ENCODE data around the gene MEI1.
"Not testable (repeated sequence)": the region's sequence is repeated elsewhere in the genome, so short reads cannot be mapped to it uniquely, and the experiment has no call there.

MEI1 gene

GRCh38 chr22:41834005-41834944 is 135.0 kb downstream of the MEI1 start:
- H3K4me3 ChIP-seq (ENCODE audit: low read length) = peak overlapping the region; percentile 88
- peaks cover 10% of the 10 kb centered on the region for H3K4me1 ChIP-seq (ENCODE audit: insufficient read depth, low read length)
- H3K36me3 ChIP-seq (ENCODE audit: insufficient read depth, low read length) = peaks cover 36% of the 10 kb centered on the region
- 10% methylated on average over 12 of the region's 14 CpGs for WGBS
- H3K9me3 ChIP-seq (ENCODE audit: insufficient read depth, low read depth, low read length) = no peaks in the 10 kb centered on the region
- H3K9ac ChIP-seq (ENCODE audit: low read depth, low read length) = peak overlapping the region; percentile 89
- peak overlapping the region; percentile 96 for H3K27ac ChIP-seq (ENCODE audit: low read depth, low read length)
- no peaks in the 10 kb centered on the region for H3K27me3 ChIP-seq (ENCODE audit: insufficient read depth, low read length)

DNA sequence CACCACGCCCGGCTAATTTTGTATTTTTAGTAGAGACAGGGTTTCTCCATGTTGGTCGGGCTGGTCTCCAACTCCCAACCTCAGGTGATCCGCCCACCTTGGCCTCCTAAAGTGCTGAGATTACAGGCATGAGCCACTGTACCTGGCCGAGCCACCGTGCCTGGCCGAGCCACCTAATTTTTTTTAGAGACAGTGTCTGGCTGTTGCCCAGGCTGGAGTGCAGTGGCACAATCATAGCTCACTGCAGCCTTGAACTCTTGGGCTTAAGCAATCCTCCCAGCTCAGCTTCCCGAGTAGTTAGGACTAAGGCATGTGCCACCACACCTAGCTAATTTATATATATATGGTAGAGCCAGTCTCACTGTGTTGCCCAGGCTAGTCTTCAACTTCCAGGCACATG is 136.2 kb downstream of the MEI1 start:
- peaks cover 43% of the 10 kb centered on the region for H3K36me3 ChIP-seq (ENCODE audit: insufficient read depth, low read length)
- H3K9ac ChIP-seq (ENCODE audit: low read depth, low read length); H3K4me1 ChIP-seq (ENCODE audit: insufficient read depth, low read length); H3K27me3 ChIP-seq (ENCODE audit: insufficient read depth, low read length); H3K27ac ChIP-seq (ENCODE audit: low read depth, low read length); H3K4me3 ChIP-seq (ENCODE audit: low read length); H3K9me3 ChIP-seq (ENCODE audit: insufficient read depth, low read depth, low read length): not testable (repeated sequence)
- WGBS = 96% methylated on average over 7 of the region's 8 CpGs

DNA sequence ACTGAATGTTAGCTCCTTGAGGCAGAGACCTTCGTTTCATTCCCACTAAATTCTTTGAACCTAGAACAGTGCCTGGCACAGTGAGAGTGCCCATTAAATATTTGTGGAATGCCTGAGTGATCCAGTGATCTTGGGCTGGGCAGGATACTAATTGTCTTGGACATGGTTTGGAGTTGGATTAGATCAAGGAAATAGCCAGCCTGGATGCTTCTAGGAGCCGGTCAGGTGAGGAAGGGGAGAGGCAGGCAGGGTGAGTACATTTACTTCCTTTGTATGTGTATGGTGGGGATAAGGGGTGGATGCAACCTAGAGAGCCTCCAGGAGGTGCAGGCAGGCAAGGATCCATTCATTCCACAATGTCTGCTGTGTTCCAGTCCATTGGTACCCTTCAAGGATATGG is 137.2 kb downstream of the MEI1 start:
- Histone ChIP-seq H3K27ac (ENCODE audit: low read depth, low read length) (no peak overlapping the region), H3K4me3 (ENCODE audit: low read length) (no peak overlapping the region), H3K36me3 (ENCODE audit: insufficient read depth, low read length) (peaks cover 54% of the 10 kb centered on the region), H3K27me3 (ENCODE audit: insufficient read depth, low read length) (no peaks in the 10 kb centered on the region), H3K4me1 (ENCODE audit: insufficient read depth, low read length) (peaks cover 10% of the 10 kb centered on the region), H3K9ac (ENCODE audit: low read depth, low read length) (no peak overlapping the region), H3K9me3 (ENCODE audit: insufficient read depth, low read depth, low read length) (no peaks in the 10 kb centered on the region)
- WGBS = 91% methylated on average over 2 of the region's 2 CpGs

DNA sequence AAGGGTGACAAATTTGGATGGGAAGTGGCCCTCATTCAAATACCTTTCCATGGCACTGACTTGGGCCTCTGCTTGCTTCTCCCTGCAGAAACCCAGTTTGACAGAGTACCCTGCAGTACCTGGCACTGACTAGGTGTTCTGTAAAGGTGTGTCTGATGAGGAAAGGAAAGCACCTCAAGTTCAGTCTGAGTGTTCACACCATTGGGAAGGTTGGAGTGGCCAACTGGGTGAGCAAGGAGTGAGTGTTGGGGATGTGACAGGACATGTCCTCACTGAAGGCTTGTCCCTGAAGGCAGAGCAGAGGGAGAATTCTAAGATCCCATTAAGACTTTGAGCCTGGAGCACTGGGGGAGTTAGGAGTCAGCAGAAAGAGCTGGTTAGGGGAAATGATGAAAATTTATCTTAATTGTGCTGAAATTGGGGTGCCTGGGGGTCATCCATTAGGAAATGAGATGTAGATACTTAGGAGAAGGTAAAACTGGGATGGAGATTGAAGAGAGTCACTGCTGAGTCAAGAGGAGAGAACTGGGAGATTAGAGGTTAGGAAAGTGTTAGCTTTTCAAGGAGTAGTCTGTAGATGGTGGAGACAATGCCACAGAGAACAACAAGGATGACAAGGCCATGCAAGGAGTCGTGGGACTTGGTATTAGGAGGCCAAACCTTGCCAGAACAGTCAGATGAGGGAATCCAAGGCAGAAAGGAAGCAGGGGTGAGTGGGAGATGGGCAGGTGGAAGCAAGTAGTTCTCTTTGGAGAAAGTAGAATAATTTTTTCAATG is 139.7 kb downstream of the MEI1 start:
- WGBS = 81% methylated on average over 1 of the region's 1 CpG
- Histone ChIP-seq H3K27me3 (ENCODE audit: insufficient read depth, low read length) (no peaks in the 10 kb centered on the region), H3K9me3 (ENCODE audit: insufficient read depth, low read depth, low read length) (no peaks in the 10 kb centered on the region), H3K4me3 (ENCODE audit: low read length) (no peak overlapping the region), H3K27ac (ENCODE audit: low read depth, low read length) (no peak overlapping the region), H3K36me3 (ENCODE audit: insufficient read depth, low read length) (peaks cover 73% of the 10 kb centered on the region), H3K9ac (ENCODE audit: low read depth, low read length) (no peak overlapping the region), H3K4me1 (ENCODE audit: insufficient read depth, low read length) (peaks cover 11% of the 10 kb centered on the region)

GRCh38 chr22:41840216-41840615 is 140.9 kb downstream of the MEI1 start:
- Histone ChIP-seq H3K27ac (ENCODE audit: low read depth, low read length) (no peak overlapping the region), H3K4me1 (ENCODE audit: insufficient read depth, low read length) (peaks cover 11% of the 10 kb centered on the region), H3K9me3 (ENCODE audit: insufficient read depth, low read depth, low read length) (no peaks in the 10 kb centered on the region), H3K36me3 (ENCODE audit: insufficient read depth, low read length) (peaks cover 68% of the 10 kb centered on the region), H3K9ac (ENCODE audit: low read depth, low read length) (no peak overlapping the region), H3K4me3 (ENCODE audit: low read length) (no peak overlapping the region), H3K27me3 (ENCODE audit: insufficient read depth, low read length) (no peaks in the 10 kb centered on the region)
- WGBS = 95% methylated on average over 4 of the region's 5 CpGs

GRCh38 chr22:41841085-41841712 is 141.9 kb downstream of the MEI1 start:
- Histone ChIP-seq H3K4me1 (ENCODE audit: insufficient read depth, low read length) (peaks cover 21% of the 10 kb centered on the region), H3K36me3 (ENCODE audit: insufficient read depth, low read length) (peaks cover 60% of the 10 kb centered on the region), H3K9ac (ENCODE audit: low read depth, low read length) (no peak overlapping the region), H3K27ac (ENCODE audit: low read depth, low read length) (no peak overlapping the region), H3K9me3 (ENCODE audit: insufficient read depth, low read depth, low read length) (no peaks in the 10 kb centered on the region), H3K27me3 (ENCODE audit: insufficient read depth, low read length) (no peaks in the 10 kb centered on the region), H3K4me3 (ENCODE audit: low read length) (no peak overlapping the region)
- WGBS = 96% methylated on average over 2 of the region's 3 CpGs

DNA sequence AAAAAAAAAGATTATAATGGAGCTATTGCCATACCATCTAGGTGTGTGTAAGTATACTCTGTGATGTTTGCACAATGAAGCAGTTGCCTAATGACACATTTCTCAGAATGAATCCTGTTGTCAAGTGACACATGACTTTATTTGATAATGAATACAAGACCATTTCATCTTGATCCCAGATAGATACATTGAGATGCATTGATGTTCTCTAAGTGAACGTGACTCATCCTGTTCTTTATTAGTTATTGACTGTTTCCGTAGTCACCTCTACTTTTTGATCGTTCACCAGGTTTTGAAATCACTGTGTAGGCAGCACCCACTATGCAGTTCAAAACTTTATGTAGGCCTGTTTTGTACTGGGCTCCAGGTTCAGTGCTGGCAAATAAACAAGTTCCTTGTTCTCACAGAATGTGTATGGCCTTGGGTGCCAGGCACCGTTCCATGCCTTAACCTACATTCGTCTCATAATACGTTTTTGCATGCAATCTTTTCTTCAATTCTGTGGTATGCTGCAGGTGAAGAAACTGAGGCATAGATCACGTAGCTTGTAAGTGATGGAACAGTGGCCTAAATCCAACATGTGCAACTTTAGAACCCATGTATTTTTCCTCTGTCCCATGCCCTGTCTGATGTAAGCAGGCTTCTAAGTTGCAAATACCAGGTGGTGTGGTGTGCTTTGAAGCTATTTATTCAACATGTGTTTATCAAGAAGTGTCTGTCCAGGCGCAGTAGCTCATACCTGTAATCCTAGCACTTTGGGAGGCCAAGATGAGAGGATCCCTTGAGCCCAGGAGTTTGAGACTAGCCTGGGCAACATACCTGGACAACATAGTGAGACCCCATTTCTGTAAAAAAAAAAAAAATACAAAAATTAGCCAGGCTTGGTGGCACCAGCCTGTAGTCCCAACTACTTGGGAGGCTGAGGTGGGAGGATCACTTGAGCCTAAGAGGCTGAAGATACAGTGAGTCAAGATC is 144.0 kb downstream of the MEI1 start:
- Histone ChIP-seq H3K9me3 (ENCODE audit: insufficient read depth, low read depth, low read length) (no peaks in the 10 kb centered on the region), H3K27ac (ENCODE audit: low read depth, low read length) (no peak overlapping the region), H3K36me3 (ENCODE audit: insufficient read depth, low read length) (peaks cover 45% of the 10 kb centered on the region), H3K4me1 (ENCODE audit: insufficient read depth, low read length) (peaks cover 33% of the 10 kb centered on the region), H3K27me3 (ENCODE audit: insufficient read depth, low read length) (no peaks in the 10 kb centered on the region), H3K4me3 (ENCODE audit: low read length) (no peak overlapping the region), H3K9ac (ENCODE audit: low read depth, low read length) (no peak overlapping the region)
- 96% methylated on average over 8 of the region's 8 CpGs for WGBS

GRCh38 chr22:41844036-41844435 is 144.7 kb downstream of the MEI1 start:
- Histone ChIP-seq H3K9me3 (ENCODE audit: insufficient read depth, low read depth, low read length) (no peaks in the 10 kb centered on the region), H3K27me3 (ENCODE audit: insufficient read depth, low read length) (no peaks in the 10 kb centered on the region), H3K9ac (ENCODE audit: low read depth, low read length) (no peak overlapping the region), H3K4me3 (ENCODE audit: low read length) (no peak overlapping the region), H3K4me1 (ENCODE audit: insufficient read depth, low read length) (peaks cover 33% of the 10 kb centered on the region), H3K27ac (ENCODE audit: low read depth, low read length) (no peak overlapping the region), H3K36me3 (ENCODE audit: insufficient read depth, low read length) (peaks cover 38% of the 10 kb centered on the region)
- WGBS = no CpG with 5 or more reads among the region's 1 CpG

- Histone ChIP-seq H3K36me3 (ENCODE audit: insufficient read depth, low read length) (peaks cover 36% of the 10 kb centered on the region), H3K27ac (ENCODE audit: low read depth, low read length) (no peak overlapping the region), H3K27me3 (ENCODE audit: insufficient read depth, low read length) (no peaks in the 10 kb centered on the region), H3K4me3 (ENCODE audit: low read length) (no peak overlapping the region), H3K4me1 (ENCODE audit: insufficient read depth, low read length) (peaks cover 33% of the 10 kb centered on the region), H3K9ac (ENCODE audit: low read depth, low read length) (no peak overlapping the region), H3K9me3 (ENCODE audit: insufficient read depth, low read depth, low read length) (no peaks in the 10 kb centered on the region)
- WGBS = 53% methylated on average over 3 of the region's 3 CpGs
Measured at GRCh38 chr22:41844513-41844912, 145.2 kb downstream of the MEI1 start.
